Hypothalamus (tissue), 51 donors: ENCODE data around the gene CD83.

Experiments
- DNase-seq, 51 donors: peaks; one replicate each; lab custom pipeline; 2025; lab: John Stamatoyannopoulos, UW

Gene CD83

GRCh38 chr6:14091339-14091978 lies 26.1 kb upstream of the CD83 start:
- DNase-seq = no peak

GRCh38 chr6:14092316-14092715 lies 25.3 kb upstream of the CD83 start:
- DNase-seq = no peak

- DNase-seq = peak in 4 of 51 donors; percentile 4 to 21 (median 12)
Measured at GRCh38 chr6:14092838-14093789, 24.5 kb upstream of the CD83 start.

- DNase-seq = no peak
Measured at GRCh38 chr6:14094721-14095120, 22.9 kb upstream of the CD83 start.

- DNase-seq = no peak
Measured at GRCh38 chr6:14095437-14095836, 22.1 kb upstream of the CD83 start.

- no peak for DNase-seq
Measured at GRCh38 chr6:14100138-14100537, 17.4 kb upstream of the CD83 start.

- DNase-seq = no peak
Measured at GRCh38 chr6:14100966-14101365, 16.6 kb upstream of the CD83 start.

GRCh38 chr6:14102383-14102782 lies 15.2 kb upstream of the CD83 start:
- no peak for DNase-seq

GRCh38 chr6:14105547-14105946 lies 12.0 kb upstream of the CD83 start:
- no peak for DNase-seq

GRCh38 chr6:14107000-14107399 lies 10.6 kb upstream of the CD83 start:
- no peak for DNase-seq

- DNase-seq = no peak
Measured at GRCh38 chr6:14107711-14108494, 9.7 kb upstream of the CD83 start.

- peak in 19 of 51 donors; percentile 9 to 51 (median 18) for DNase-seq
Measured at GRCh38 chr6:14108571-14109410, 8.8 kb upstream of the CD83 start.

- no peak for DNase-seq
Measured at GRCh38 chr6:14109411-14109826, 8.2 kb upstream of the CD83 start.

GRCh38 chr6:14110001-14110818 lies 7.4 kb upstream of the CD83 start:
- DNase-seq = no peak

GRCh38 chr6:14113976-14114375 lies 3.6 kb upstream of the CD83 start:
- no peak for DNase-seq

GRCh38 chr6:14118091-14118439 lies 493 bp downstream of the CD83 start:
- peak in 1 of 51 donors; percentile 54 for DNase-seq

- DNase-seq = no peak
Measured at GRCh38 chr6:14118446-14118845, 874 bp downstream of the CD83 start.

- no peak for DNase-seq
Measured at GRCh38 chr6:14119784-14120183, 2.2 kb downstream of the CD83 start.

GRCh38 chr6:14120546-14120945 lies 3.0 kb downstream of the CD83 start:
- no peak for DNase-seq
